Measurements from ENCODE around the gene C4BPB.

C4BPB gene

GRCh38 chr1:207060596-207060995 lies 28.1 kb upstream of the C4BPB start:
- no peak for DNase-seq

DNA sequence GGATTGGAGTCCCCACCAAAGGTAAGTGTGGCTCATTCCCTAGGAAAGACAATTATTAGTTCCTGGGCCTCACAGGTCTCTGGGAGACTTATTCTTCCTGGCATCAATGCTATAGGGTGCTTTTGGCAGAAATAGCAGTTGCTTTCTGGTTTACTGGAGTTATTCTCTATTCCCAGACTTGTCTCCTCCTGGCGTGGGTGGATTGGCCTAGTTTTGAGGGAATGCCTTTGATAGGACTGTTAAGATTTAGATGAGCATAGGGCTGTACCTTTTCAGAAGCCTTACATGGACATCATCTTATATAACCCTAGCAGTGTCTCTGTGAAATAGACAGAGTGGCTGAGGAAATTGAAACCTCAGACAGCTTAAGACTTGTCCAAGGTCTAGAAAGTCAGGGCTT lies 26.6 kb upstream of the C4BPB start:
- no peak for DNase-seq

DNA sequence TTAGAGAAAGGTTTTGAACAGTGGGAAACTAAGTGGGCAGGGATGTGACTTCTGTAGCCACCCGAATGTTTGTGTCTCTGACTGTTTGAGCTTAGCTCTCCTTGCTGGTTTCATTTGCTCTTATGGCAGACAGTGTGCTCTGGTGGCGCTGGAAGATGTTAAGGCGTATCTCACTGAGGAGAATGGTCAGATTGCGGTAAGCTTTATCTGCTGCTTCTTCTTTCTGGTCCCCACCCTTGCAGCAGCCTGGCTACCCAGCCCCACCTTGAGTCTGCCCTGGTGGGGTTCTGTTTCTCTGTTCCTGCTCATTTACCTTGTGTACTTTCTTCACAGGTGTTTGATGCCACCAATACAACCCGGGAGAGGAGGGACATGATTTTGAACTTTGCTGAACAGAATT lies 25.6 kb upstream of the C4BPB start:
- no peak for DNase-seq

DNA sequence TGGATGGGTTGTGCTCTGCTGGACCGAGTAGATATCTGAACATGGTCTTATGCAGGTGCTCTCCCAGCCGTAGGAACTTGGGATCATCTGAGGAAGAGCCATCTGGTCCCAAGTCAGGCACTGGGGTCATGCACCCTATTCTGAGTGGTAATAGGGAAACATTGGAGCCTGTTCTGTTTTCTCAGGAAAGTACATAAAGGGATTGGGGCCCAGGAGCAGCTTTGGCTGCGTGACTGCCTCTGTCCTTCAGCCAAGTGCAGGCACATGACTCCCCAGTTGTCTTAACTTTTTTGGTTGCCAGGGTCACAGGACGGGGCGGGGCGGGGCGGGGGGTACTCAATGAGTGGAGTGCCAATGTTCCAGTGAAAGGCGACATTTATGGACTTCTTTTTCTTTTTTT lies 24.1 kb upstream of the C4BPB start:
- no peak for DNase-seq

DNA sequence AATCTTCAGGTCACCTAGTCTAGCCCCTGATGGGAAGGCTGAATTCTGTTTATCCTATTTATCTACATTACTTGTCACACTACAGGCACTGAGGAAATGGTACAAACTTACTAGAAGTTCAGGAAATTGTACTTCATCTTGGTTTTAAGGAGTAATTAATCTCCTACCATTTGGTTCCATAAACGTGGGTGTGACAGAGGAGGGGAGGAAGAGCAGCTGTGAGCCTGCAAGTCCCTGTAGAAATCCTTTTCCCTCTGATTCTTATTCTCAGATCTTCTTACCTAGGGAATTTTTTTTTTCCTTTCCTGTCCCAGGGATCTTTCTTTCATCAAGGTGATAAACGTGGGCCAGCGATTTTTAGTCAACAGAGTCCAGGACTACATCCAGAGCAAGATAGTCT lies 21.5 kb upstream of the C4BPB start:
- DNase-seq, result no peak

DNA sequence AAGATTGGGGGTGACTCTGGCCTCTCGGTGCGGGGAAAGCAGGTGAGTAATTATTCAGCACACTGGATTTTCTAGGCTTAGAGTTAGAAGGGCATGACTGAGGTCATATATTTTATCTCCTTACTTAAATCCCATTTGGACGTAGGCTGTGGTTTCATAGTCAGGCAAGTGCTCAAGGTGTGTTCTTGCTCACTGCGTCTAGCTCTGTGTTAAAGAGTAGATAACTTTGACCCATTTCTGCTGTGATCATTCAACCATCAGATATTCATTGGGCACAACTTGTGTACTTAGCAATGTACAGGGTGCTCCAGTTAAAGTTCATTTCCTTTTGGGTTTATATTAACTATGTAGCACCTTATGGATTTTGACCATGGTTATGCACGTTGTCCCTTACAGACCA lies 21.0 kb upstream of the C4BPB start:
- no peak for DNase-seq

- DNase-seq, result no peak
These were observed 19.6 kb upstream of the C4BPB start for GRCh38 chr1:207069061-207069460.

DNA sequence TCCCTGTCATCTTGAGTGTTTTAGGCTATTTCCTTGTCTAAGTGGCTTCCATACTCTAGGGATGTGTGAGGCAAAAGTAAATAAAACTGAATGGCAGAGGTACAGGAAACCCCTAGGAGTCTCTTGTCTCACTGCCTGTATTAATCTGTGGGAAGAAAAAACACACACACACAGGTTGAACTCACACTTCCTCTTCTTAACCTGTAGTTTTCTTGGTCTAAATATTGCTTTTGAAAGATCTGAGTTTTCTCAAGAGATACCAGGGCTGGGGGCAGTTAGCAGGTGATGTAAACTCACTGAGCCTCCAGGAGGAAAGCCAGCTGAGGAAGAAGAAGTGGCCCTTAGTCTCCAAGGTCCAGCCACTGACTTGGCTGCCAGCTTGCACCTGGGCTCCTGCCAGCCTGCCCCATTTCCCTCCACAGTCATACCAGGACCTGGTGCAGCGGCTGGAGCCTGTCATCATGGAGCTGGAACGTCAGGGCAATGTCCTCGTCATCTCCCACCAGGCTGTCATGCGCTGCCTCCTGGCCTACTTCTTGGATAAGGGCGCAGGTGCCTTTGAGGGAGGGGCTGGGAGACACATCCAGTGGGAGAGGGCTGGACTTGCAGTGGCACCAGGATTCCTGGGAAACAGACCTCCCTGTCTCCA lies 18.7 kb upstream of the C4BPB start:
- no peak for DNase-seq

- no peak for DNase-seq
These were observed 17.8 kb upstream of the C4BPB start for GRCh38 chr1:207070811-207071210.

GRCh38 chr1:207071426-207071825 lies 17.2 kb upstream of the C4BPB start:
- DNase-seq, result no peak

- DNase-seq, result no peak
These were observed 16.4 kb upstream of the C4BPB start for GRCh38 chr1:207072233-207072632.

DNA sequence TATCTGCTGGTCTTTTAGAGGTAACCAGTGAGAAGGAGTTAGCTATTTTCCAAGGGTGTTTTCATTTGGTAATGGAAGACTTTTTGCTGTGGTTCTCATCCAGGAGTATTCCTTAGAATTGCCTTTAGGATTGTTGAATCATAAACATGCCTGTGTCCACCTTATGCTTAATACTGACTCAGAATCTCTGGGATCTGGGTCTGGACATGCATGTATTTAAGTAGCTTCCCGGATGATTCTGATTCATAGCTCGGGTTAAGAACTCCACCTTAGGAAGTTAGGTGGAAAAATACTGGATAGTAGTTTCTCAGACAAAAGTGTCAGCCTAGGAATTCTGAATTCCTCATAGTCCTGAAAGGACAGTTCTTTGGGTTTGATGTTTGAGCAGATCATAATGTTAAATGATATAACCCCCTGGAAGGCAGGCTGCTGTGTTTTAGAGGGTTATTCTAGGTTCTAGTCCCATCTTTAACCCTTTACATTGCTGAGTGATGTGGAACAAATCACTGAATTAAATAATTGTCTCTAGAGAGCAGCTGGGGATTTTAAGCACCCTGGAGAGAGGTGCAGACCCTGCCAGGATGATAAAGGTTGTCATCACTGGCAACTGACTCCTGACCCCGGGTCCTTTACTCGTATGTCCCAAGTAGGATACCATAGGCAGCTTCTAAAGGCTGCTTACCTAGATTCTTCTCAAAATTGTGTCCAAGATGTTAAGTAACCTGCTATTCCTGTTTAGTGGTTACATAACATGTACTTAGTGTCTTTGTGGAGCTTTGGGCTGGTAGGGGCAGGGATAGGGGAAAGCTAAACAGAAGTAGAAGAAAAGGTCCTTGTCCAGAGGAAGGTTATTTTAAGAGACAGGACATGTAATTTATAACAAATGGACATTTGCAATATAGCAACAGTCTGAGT lies 14.5 kb upstream of the C4BPB start:
- DNase-seq, result no peak

- no peak for DNase-seq
These were observed 12.3 kb upstream of the C4BPB start for GRCh38 chr1:207076181-207076955.

GRCh38 chr1:207077012-207077411 lies 11.6 kb upstream of the C4BPB start:
- no peak for DNase-seq

DNA sequence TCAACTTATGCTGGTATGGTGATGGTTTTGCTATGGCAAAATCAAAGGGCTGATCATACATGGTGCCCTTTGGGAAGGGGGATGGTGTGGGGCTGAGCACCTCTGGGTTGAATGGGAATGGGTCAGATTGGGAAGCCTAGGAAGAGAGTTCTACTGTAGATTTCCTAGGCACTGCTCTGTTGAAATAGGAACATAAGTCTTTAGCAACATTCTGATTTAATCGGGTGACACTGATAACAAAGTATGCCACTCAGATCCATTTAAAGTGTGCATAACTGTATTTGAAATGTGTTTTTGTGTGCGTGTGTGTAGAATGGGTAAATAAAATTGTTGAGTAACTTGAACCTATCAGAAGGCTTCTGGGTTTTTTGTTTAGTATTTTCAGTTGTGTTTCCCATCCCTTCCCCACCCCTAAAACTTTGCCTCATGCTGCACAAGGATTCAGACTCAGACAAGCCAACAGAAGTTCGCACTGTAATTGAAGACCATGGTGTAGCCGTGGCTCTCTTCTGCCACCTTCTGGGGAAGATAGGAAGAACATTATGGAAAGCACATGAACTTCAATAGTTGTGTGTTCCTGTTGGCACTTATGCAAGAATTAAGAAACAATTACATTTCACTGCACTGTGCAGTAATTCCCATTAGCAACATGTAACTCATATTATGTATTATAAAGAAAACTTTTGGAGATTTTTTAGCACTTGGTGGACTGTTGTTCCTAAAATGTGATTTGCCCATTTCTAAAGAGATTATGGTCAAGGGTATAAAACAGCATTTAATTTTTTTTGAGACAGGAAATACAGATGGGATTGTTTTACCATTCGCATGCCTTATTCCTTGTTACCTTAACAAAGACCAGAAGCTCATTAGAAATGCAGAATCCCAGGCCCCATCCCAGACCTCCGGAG lies 10.9 kb upstream of the C4BPB start:
- DNase-seq, result peak; percentile 11 to 65

- DNase-seq, result no peak
These were observed 10.0 kb upstream of the C4BPB start for GRCh38 chr1:207078578-207079132.

DNA sequence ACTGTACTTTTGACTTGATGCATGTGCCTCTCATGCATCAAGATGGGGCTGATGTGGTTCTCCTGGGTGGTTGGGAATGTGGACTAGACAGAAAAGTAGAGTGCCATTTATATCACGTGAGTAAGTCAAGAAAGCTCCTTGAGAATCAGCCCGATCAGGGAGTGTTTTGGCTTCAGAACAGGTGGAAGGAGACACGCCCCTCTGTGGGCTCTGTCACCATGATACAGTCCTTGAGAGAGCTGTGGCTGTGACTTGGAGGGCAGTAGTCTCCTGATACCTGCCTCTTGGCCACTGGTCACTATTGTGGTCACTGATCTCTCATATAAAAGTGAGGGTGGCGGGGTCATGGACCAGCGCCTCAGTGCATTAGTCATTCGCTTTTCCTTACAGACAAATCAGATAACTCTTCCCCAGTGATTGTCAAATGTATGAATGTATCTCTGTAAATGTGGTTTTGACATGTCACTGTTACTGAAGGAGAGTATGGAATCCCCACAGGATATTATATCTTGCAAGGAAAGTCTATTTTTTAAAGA lies 8.9 kb upstream of the C4BPB start:
- no peak for DNase-seq

DNA sequence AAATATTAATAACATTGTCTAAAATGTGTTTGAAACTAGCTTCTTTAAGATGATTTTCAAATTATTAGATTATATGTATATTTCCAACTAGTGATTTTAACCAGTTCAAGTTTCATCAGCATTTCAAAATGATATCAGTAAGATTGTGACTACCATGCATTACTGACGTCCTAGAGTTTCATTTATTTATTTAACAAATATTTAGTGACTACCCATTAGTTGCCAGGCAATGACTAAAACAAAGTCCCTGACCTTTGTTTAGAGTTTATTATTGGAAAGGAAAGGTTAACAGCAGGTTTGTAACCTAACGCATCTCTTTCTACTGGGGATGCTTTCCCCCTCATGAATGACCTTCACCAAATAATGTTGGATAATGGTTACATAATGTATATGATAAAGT lies 7.6 kb upstream of the C4BPB start:
- no peak for DNase-seq

GRCh38 chr1:207081806-207082205 lies 6.9 kb upstream of the C4BPB start:
- no peak for DNase-seq

GRCh38 chr1:207084232-207084631 lies 4.4 kb upstream of the C4BPB start:
- DNase-seq, result no peak

GRCh38 chr1:207084701-207085180 lies 3.9 kb upstream of the C4BPB start:
- peak; percentile 43 to 68 for DNase-seq

DNA sequence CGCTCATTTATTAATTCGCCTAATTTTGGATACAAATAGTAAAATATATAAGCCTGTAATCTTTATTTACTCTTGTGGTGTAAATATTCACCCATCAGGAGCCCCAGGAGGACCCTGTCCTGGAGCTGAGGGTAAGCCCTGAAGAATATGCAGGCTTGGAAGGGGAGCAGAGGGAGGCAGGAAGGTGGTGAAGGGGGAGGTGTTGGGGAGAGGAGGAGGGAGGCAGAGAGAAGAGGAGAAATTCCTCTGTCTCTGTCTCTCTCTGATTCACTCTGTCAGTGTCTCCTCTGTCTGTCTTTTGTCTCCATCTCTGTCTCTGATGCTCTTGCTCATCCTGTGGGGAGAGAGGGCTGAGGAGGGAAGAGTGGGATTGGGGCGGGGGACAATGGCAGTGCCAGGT lies 2.8 kb upstream of the C4BPB start:
- no peak for DNase-seq
